GM23248 (cell line): ENCODE measurements around the gene SFMBT2.

Experiments used
- EZH2 ChIP-seq: fragments of 200-600 bp; sonication (generic); IDR thresholded peaks from 2 replicates; pipeline ENCODE4 v1.6.1; 2018; ENCODE audit warnings: antibody characterized with exemption, mild to moderate bottlenecking; ENCODE audit not compliant: insufficient read depth, poor library complexity, severe bottlenecking
- EZH2phosphoT487 ChIP-seq: fragments of 200-600 bp; sonication (generic); IDR thresholded peaks from 2 replicates; pipeline ENCODE4 v1.6.1; 2018; ENCODE audit warnings: antibody characterized with exemption, moderate library complexity, mild to moderate bottlenecking, low read depth; ENCODE audit not compliant: insufficient read depth

- TF ChIP-seq EZH2phosphoT487 (no peak), EZH2 (no peak)
These were observed 22.2 kb downstream of the SFMBT2 start for GRCh38 chr10:7388602-7389001.
